Endothelial cell of umbilical vein (primary cell): Measurements from ENCODE around the gene TPCN1.

Source experiments
- CTCF ChIP-seq, 2 donors: IDR thresholded peaks; 1 replicate in 1 of 2; 2 replicates in 1 of 2; pipeline ENCODE4 v1.5.1; 2011; ENCODE audit warnings: low read length in 2 of 2, mild to moderate bottlenecking in 2 of 2, moderate library complexity in 2 of 2, control low read depth in 1 of 2, inconsistent platforms in 1 of 2, low read depth in 1 of 2; ENCODE audit not compliant: insufficient read depth in 1 of 2; ENCODE audit errors: extremely low read depth in 1 of 2
- JUN ChIP-seq: IDR thresholded peaks from 2 replicates; pipeline ENCODE4 v1.6.1; 2011; ENCODE audit warnings: borderline replicate concordance, low read depth; ENCODE audit not compliant: insufficient read length, insufficient read depth
- POLR2AphosphoS5 ChIP-seq: IDR thresholded peaks from 2 replicates; pipeline ENCODE4 v1.6.1; 2012; ENCODE audit warnings: low read depth, mild to moderate bottlenecking, control low read depth, low read length, moderate library complexity; ENCODE audit not compliant: insufficient read depth

- TF ChIP-seq POLR2AphosphoS5, result no peak
- no peak for TF ChIP-seq CTCF (IDR thresholded peaks at IDR 0.05; ENCODE audit: extremely low read depth in 1 of 2, insufficient read depth in 1 of 2, low read depth in 1 of 2, low read length in 2 of 2)
- no peak for TF ChIP-seq JUN
These were observed 97.8 kb downstream of the TPCN1 start for GRCh38 chr12:113318900-113319628.
